ENCODE measurements around the gene SMAD7.

SMAD7 gene

GRCh38 chr18:48887905-48888772, 62.6 kb downstream of the SMAD7 start:
- H3K27ac ChIP-seq, result no peak overlapping the region
- TF ChIP-seq ZFX (IDR thresholded peaks at IDR 0.05; ENCODE audit: borderline replicate concordance) (no peak), CTCF (IDR thresholded peaks at IDR 0.05) (no peak)

GRCh38 chr18:48887294-48887904, 63.4 kb downstream of the SMAD7 start:
- TF ChIP-seq CTCF (IDR thresholded peaks at IDR 0.05), result no peak
- no peak for TF ChIP-seq ZFX (IDR thresholded peaks at IDR 0.05; ENCODE audit: borderline replicate concordance)

GRCh38 chr18:48886520-48887293, 64.1 kb downstream of the SMAD7 start:
- no peak overlapping the region for H3K27ac ChIP-seq
- no peak for TF ChIP-seq CTCF (IDR thresholded peaks at IDR 0.05)
- no peak for TF ChIP-seq ZFX (IDR thresholded peaks at IDR 0.05; ENCODE audit: borderline replicate concordance)

More at GRCh38 chr18:48887294-48887904, 63.4 kb downstream of the SMAD7 start:
- H3K27ac ChIP-seq, result no peak overlapping the region

GRCh38 chr18:48885924-48886400, 64.8 kb downstream of the SMAD7 start:
- TF ChIP-seq ZFX (IDR thresholded peaks at IDR 0.05; ENCODE audit: borderline replicate concordance), result no peak
- TF ChIP-seq CTCF (IDR thresholded peaks at IDR 0.05), result no peak
- no peak overlapping the region for H3K27ac ChIP-seq

- no peak for TF ChIP-seq ZFX (IDR thresholded peaks at IDR 0.05; ENCODE audit: borderline replicate concordance)
- no peak for TF ChIP-seq CTCF (IDR thresholded peaks at IDR 0.05)
- no peak overlapping the region for H3K27ac ChIP-seq
Observed at GRCh38 chr18:48885266-48885923, 65.4 kb downstream of the SMAD7 start.

- TF ChIP-seq CTCF (IDR thresholded peaks at IDR 0.05) (no peak), ZFX (IDR thresholded peaks at IDR 0.05; ENCODE audit: borderline replicate concordance) (no peak)
- no peak overlapping the region for H3K27ac ChIP-seq
Observed at GRCh38 chr18:48884771-48885170, 66.0 kb downstream of the SMAD7 start.
